GM23338 (cell line): Measurements from ENCODE around the gene MIA. TPM values are rescaled to one million over a fixed set of nuclear protein-coding genes. Genes with fewer than 3 reads are reported as not detected.

Experiments
- ATAC-seq: fragments of 200-7000 bp; cut with Tn5 transposase; 3 replicates; pipeline ENCODE4 v1.9.1; 2020
- DNase-seq: peaks from one replicate; pipeline ENCODE4 v3.0.0-alpha.2; 2015; ENCODE audit warnings: low spot score
- H2AFZ ChIP-seq: fragments of 200-600 bp; sonication (generic); 2 replicates; pipeline ENCODE4 v1.8.0; 2016; ENCODE audit warnings: antibody characterized with exemption, mild to moderate bottlenecking, moderate library complexity
- H3F3A ChIP-seq: fragments of 200-600 bp; sonication (generic); replicated peaks from 2 replicates; pipeline ENCODE4 v1.8.0; 2017; ENCODE audit warnings: antibody characterized with exemption, mixed run types, low read depth
- H3K27ac ChIP-seq: fragments of 200-600 bp; sonication (generic); 2 replicates; pipeline ENCODE4 v1.6.1; 2016; ENCODE audit warnings: low read depth
- H3K27me3 ChIP-seq: fragments of 200-600 bp; sonication (generic); 2 replicates; pipeline ENCODE4 v1.8.0; 2016; ENCODE audit warnings: mild to moderate bottlenecking, mixed run types, moderate library complexity; ENCODE audit not compliant: insufficient read depth
- H3K36me3 ChIP-seq: fragments of 200-600 bp; sonication (generic); 2 replicates; pipeline ENCODE4 v1.8.0; 2016; ENCODE audit warnings: mild to moderate bottlenecking; ENCODE audit not compliant: insufficient read depth
- H3K4me1 ChIP-seq: fragments of 200-600 bp; sonication (generic); 2 replicates; pipeline ENCODE4 v1.8.0; 2016; ENCODE audit warnings: mild to moderate bottlenecking, moderate library complexity; ENCODE audit not compliant: insufficient read depth
- H3K4me2 ChIP-seq: fragments of 200-600 bp; sonication (generic); 2 replicates; pipeline ENCODE4 v1.7.1; 2017; ENCODE audit warnings: mixed run types
- H3K4me3 ChIP-seq: fragments of 200-600 bp; sonication (generic); 2 replicates; pipeline ENCODE4 v1.6.1; 2016; ENCODE audit warnings: mixed run types
- H3K79me2 ChIP-seq: fragments of 200-600 bp; sonication (generic); replicated peaks from 2 replicates; pipeline ENCODE4 v1.8.0; 2017; ENCODE audit warnings: mild to moderate bottlenecking; ENCODE audit not compliant: insufficient read depth
- H3K9me2 ChIP-seq: fragments of 200-600 bp; sonication (generic); 2 replicates; pipeline ENCODE4 v1.8.0; 2017; ENCODE audit not compliant: insufficient read depth
- H4K20me1 ChIP-seq: fragments of 200-600 bp; sonication (generic); replicated peaks from 2 replicates; pipeline ENCODE4 v1.8.0; 2017; ENCODE audit warnings: mild to moderate bottlenecking; ENCODE audit not compliant: insufficient read depth
- H3K27ac Mint-ChIP-seq: 2 replicates; pipeline ENCODE4 v1.8.0; 2020; ENCODE audit warnings: inconsistent platforms, mild to moderate bottlenecking, moderate library complexity, mixed read lengths
- H3K27me3 Mint-ChIP-seq: 3 replicates; pipeline ENCODE4 v1.8.0; 2022; ENCODE audit warnings: low read depth, mild to moderate bottlenecking, moderate library complexity, mixed read lengths, inconsistent platforms; ENCODE audit not compliant: insufficient read depth, poor library complexity
- H3K36me3 Mint-ChIP-seq: 3 replicates; pipeline ENCODE4 v1.8.0; 2021; ENCODE audit warnings: low read depth, mild to moderate bottlenecking, inconsistent platforms, moderate library complexity, mixed read lengths
- H3K4me1 Mint-ChIP-seq: 3 replicates; pipeline ENCODE4 v1.8.0; 2020; ENCODE audit warnings: mild to moderate bottlenecking, inconsistent platforms, mixed read lengths
- H3K4me3 Mint-ChIP-seq: 3 replicates; pipeline ENCODE4 v1.8.0; 2021; ENCODE audit warnings: moderate library complexity, mild to moderate bottlenecking, inconsistent platforms, mixed read lengths
- H3K9me3 Mint-ChIP-seq: 3 replicates; pipeline ENCODE4 v1.8.0; 2020; ENCODE audit warnings: moderate library complexity, mild to moderate bottlenecking, inconsistent platforms, mixed read lengths
- CREB1 ChIP-seq: fragments of 250-450 bp; sonication (Bioruptor Pico); IDR thresholded peaks from 2 replicates; pipeline ENCODE4 v1.5.0; 2020; ENCODE audit warnings: low read depth, mild to moderate bottlenecking, moderate library complexity
- ETS1 ChIP-seq: IDR thresholded peaks from 2 replicates; pipeline ENCODE4 v1.6.1; 2016; ENCODE audit warnings: antibody characterized with exemption
- EZH2 ChIP-seq: fragments of 200-600 bp; sonication (generic); IDR thresholded peaks from one replicate; pipeline ENCODE4 v1.8.0; 2017; ENCODE audit warnings: antibody characterized with exemption, mild to moderate bottlenecking, low read depth; ENCODE audit not compliant: unreplicated experiment
- POLR2AphosphoS5 ChIP-seq: IDR thresholded peaks from 2 replicates; pipeline ENCODE4 v1.6.1; 2016; ENCODE audit warnings: antibody characterized with exemption, low read depth
- ZNF114 ChIP-seq: fragments of 250-450 bp; sonication (Bioruptor Pico); IDR thresholded peaks from 2 replicates; pipeline ENCODE4 v1.5.0; 2020; ENCODE audit warnings: mild to moderate bottlenecking, moderate library complexity
- ZNF331 ChIP-seq: fragments of 250-450 bp; sonication (Bioruptor Pico); IDR thresholded peaks from 2 replicates; pipeline ENCODE4 v1.5.0; 2020; ENCODE audit warnings: low read depth, mild to moderate bottlenecking, moderate library complexity
- polyA plus RNA-seq: library from polyadenylated mRNA; unstranded; fragments of >200 nt; fragmentation: Nextera tagmentation; extraction: Ambion mirVana; gene quantifications from 2 replicates; pipeline ENCODE4 v1.2.1, GENCODE V29; 2016
- total RNA-seq: library from RNA; depleted of rRNA; stranded (reverse); fragments of >200 nt; shearing (Covaris generic); gene quantifications from 2 replicates; pipeline ENCODE4 v1.2.3, GENCODE V29; 2014
- TF ChIP-seq, protein P1 (sequence below): fragments of 250-450 bp; sonication (Bioruptor Pico); IDR thresholded peaks from 2 replicates; pipeline ENCODE4 v1.5.0; 2020; ENCODE audit warnings: mild to moderate bottlenecking, moderate library complexity
- TF ChIP-seq, protein P2 (sequence below), 2 experiments: fragments of 200-600 bp in 1 of 2; sonication (generic) in 1 of 2; conservative IDR thresholded peaks; 2 replicates each; pipeline versions ENCODE4 v1.5.1 to v1.6.1; 2016 to 2017; ENCODE audit warnings: antibody characterized with exemption in 2 of 2, low read depth in 2 of 2, mild to moderate bottlenecking in 2 of 2, moderate library complexity in 1 of 2

The MIA gene
- total and polyA plus RNA-seq, 2 experiments from 2014 or later, result not detected

- TF ChIP-seq POLR2AphosphoS5 (no peak), CREB1 (CRISPR knock-in tag) (no peak), ZNF331 (no peak), EZH2 (no peak)
- TF ChIP-seq, protein P1, sequence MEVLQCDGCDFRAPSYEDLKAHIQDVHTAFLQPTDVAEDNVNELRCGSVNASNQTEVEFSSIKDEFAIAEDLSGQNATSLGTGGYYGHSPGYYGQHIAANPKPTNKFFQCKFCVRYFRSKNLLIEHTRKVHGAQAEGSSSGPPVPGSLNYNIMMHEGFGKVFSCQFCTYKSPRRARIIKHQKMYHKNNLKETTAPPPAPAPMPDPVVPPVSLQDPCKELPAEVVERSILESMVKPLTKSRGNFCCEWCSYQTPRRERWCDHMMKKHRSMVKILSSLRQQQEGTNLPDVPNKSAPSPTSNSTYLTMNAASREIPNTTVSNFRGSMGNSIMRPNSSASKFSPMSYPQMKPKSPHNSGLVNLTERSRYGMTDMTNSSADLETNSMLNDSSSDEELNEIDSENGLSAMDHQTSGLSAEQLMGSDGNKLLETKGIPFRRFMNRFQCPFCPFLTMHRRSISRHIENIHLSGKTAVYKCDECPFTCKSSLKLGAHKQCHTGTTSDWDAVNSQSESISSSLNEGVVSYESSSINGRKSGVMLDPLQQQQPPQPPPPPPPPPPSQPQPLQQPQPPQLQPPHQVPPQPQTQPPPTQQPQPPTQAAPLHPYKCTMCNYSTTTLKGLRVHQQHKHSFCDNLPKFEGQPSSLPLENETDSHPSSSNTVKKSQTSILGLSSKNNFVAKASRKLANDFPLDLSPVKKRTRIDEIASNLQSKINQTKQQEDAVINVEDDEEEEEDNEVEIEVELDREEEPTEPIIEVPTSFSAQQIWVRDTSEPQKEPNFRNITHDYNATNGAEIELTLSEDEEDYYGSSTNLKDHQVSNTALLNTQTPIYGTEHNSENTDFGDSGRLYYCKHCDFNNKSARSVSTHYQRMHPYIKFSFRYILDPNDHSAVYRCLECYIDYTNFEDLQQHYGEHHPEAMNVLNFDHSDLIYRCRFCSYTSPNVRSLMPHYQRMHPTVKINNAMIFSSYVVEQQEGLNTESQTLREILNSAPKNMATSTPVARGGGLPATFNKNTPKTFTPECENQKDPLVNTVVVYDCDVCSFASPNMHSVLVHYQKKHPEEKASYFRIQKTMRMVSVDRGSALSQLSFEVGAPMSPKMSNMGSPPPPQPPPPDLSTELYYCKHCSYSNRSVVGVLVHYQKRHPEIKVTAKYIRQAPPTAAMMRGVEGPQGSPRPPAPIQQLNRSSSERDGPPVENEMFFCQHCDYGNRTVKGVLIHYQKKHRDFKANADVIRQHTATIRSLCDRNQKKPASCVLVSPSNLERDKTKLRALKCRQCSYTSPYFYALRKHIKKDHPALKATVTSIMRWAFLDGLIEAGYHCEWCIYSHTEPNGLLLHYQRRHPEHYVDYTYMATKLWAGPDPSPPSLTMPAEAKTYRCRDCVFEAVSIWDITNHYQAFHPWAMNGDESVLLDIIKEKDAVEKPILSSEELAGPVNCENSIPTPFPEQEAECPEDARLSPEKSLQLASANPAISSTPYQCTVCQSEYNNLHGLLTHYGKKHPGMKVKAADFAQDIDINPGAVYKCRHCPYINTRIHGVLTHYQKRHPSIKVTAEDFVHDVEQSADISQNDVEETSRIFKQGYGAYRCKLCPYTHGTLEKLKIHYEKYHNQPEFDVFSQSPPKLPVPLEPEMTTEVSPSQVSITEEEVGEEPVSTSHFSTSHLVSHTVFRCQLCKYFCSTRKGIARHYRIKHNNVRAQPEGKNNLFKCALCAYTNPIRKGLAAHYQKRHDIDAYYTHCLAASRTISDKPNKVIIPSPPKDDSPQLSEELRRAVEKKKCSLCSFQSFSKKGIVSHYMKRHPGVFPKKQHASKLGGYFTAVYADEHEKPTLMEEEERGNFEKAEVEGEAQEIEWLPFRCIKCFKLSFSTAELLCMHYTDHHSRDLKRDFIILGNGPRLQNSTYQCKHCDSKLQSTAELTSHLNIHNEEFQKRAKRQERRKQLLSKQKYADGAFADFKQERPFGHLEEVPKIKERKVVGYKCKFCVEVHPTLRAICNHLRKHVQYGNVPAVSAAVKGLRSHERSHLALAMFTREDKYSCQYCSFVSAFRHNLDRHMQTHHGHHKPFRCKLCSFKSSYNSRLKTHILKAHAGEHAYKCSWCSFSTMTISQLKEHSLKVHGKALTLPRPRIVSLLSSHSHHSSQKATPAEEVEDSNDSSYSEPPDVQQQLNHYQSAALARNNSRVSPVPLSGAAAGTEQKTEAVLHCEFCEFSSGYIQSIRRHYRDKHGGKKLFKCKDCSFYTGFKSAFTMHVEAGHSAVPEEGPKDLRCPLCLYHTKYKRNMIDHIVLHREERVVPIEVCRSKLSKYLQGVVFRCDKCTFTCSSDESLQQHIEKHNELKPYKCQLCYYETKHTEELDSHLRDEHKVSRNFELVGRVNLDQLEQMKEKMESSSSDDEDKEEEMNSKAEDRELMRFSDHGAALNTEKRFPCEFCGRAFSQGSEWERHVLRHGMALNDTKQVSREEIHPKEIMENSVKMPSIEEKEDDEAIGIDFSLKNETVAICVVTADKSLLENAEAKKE (CRISPR knock-in tag), result no peak
These were observed 37.9 kb downstream of the MIA start (continued) for GRCh38 chr19:40813182-40813581.

GRCh38 chr19:40815223-40815622 lies 39.9 kb downstream of the MIA start:
- Mint-ChIP-seq H3K27me3 (peaks cover 24% of the 10 kb centered on the region), H3K4me3 (no peak overlapping the region), H3K36me3 (no peaks in the 10 kb centered on the region; the same call in 2 of the 3 replicates), H3K27ac (no peak overlapping the region), H3K4me1 (peaks cover 31% of the 10 kb centered on the region), H3K9me3 (no peaks in the 10 kb centered on the region; the same call in 2 of the 3 replicates)
- DNase-seq, result no peak
- Histone ChIP-seq H3K9me2 (no peaks in the 10 kb centered on the region), H4K20me1 (no peaks in the 10 kb centered on the region), H3F3A (peaks cover 3% of the 10 kb centered on the region; the same call in 1 of the 2 replicates), H3K79me2 (no peaks in the 10 kb centered on the region), H3K27me3 (peaks cover 26% of the 10 kb centered on the region), H3K4me1 (peaks cover 8% of the 10 kb centered on the region; the same call in 1 of the 2 replicates), H3K27ac (no peak overlapping the region), H3K4me2 (no peak overlapping the region), H2AFZ (no peak overlapping the region), H3K4me3 (no peak overlapping the region), H3K36me3 (no peaks in the 10 kb centered on the region)
- ATAC-seq, result no peak
- no peak for TF ChIP-seq ETS1
- TF ChIP-seq, protein P2, sequence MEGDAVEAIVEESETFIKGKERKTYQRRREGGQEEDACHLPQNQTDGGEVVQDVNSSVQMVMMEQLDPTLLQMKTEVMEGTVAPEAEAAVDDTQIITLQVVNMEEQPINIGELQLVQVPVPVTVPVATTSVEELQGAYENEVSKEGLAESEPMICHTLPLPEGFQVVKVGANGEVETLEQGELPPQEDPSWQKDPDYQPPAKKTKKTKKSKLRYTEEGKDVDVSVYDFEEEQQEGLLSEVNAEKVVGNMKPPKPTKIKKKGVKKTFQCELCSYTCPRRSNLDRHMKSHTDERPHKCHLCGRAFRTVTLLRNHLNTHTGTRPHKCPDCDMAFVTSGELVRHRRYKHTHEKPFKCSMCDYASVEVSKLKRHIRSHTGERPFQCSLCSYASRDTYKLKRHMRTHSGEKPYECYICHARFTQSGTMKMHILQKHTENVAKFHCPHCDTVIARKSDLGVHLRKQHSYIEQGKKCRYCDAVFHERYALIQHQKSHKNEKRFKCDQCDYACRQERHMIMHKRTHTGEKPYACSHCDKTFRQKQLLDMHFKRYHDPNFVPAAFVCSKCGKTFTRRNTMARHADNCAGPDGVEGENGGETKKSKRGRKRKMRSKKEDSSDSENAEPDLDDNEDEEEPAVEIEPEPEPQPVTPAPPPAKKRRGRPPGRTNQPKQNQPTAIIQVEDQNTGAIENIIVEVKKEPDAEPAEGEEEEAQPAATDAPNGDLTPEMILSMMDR (conservative IDR thresholded peaks at IDR 0.05; ENCODE audit: low read depth in 2 of 2), result no peak
- TF ChIP-seq ZNF114 (CRISPR knock-in tag), result no peak
- TF ChIP-seq EZH2, result no peak
